ENCODE data around the gene RBP7.
A peak's percentile ranks its signal among the peaks of the same experiment; 100 is the strongest.
"Not testable (repeated sequence)": the region's sequence is repeated elsewhere in the genome, so short reads cannot be mapped to it uniquely, and the experiment has no call there.

RBP7 gene

DNA sequence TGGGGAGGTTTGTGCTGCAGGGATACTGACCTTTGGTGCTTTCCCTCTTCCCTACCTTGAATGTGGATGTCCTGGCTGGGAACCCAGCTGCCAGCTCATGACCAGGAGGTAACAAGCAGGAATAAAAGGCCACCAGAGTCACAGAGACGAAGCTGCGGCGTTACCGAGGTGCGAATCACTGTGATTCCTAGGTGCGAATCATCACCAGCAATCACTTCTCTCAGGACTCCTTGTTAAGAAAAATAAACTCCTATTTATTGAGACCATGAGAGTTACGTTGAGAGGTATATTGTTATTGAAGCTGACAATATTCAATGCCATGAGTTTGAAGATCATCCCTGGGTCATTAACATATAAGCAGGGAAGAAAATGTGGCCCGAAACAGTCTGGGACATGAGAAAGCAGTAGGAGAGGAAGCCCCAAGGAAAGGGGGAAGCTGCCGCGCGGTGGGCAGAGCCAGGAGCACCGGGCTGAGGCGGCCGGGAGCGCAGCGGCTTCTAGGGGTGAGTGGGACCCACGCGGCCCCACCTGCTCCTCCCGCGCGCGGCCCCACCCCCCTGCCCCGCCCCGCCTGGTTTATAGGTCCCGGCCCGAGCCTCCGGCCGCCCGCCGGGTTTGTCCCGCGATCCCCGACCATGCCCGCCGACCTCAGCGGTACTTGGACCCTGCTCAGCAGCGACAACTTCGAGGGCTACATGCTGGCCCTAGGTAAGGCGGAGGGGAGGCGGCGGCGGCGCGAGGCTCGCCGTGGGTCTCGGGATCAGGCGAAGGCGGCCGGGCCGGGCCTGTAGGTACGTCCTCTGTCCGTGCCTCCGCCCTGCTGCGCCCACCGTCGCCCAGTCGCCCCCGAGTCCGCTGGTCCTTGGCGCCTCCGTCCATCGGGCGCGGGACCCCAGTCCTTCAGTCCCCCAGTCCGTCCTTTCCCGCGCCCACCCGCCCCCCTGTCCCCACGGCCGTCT, at the start of gene RBP7:
TSS of gene RBP7 (plus strand) at position 605 of the 959 bp plus-strand sequence. CDS start at position 636, 31 bp downstream.
- DNase-seq: no peak

GRCh38 chr1:9957726-9958125, 39.3 kb upstream of the RBP7 start:
- no peak for DNase-seq

GRCh38 chr1:9960011-9960410, 37.0 kb upstream of the RBP7 start:
- DNase-seq: no peak

DNA sequence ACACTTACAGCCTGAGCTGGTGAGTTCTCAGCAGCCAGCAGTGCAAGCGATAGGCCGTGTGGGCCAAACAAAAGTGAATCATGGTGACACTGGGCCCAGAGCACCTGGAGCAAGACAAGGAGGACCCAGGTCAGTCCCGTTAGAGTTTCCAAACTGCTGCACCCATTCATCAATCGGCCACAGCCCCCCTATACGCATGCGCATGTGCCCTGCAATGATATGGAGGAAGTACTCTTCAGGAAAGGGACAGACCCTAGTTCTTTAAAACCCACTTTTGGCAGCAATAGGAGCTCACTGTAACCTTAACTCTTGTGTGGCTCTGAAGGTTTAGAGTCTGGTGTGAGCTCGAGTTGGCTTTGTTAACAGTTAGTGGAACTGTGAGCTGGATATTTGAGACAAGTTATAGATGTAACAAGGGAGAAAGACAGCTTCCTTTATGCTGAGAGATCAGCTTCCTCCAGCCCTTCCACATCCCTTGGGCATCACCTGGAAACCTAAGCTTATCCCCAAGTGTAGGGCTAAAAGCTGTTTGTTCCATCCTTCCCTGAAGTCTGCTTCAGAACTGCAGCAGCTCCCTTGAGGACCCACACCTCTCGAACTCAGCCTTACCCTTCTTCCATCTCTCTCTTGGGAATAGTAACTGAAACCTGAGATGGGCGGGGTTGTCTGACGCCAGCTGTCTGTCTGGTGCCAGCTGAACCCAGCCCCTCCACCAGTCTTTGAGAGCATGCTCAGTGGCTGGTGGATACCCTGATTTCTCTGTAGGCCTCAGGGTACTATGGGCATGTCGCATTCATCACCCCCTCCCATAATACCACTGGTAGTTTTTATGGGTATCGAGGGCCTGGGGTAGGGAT, 36.1 kb upstream of the RBP7 start:
- no peak for DNase-seq

- no peak for DNase-seq
Measured at GRCh38 chr1:9984253-9984652, 12.8 kb upstream of the RBP7 start.

- DNase-seq: no peak
Measured at GRCh38 chr1:9985001-9985400, 12.0 kb upstream of the RBP7 start.

GRCh38 chr1:9989773-9990172, 7.3 kb upstream of the RBP7 start:
- no peak for DNase-seq

GRCh38 chr1:9990944-9991343, 6.1 kb upstream of the RBP7 start:
- peak; percentile 38 for DNase-seq

- no peak for DNase-seq
Measured at GRCh38 chr1:9992910-9993309, 4.1 kb upstream of the RBP7 start.

DNA sequence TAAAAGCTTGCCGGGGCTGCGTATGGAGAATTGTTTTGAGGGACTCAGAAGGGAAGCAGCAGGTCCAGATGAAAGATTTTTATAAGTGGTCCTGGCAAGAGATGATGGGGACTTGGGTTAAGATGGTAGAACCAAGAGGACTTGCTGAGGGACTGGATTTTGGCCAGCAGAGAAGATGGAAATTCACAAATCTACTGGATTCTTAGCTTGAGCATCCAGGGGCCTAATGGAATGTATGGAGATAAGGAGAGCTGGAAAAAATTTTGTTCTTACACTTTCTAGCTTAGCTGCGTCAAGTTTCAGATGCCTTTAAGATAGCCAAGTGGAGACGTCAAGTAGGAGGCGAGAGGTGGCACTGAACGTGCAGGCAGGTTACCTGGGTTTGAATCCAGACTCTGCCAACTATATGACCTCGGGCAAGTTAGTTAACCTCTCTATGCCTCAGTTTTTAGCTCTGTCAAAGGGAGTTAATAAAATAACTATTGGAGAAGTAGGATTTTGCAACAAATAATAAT, 3.4 kb upstream of the RBP7 start:
- no peak for DNase-seq

- no peak for DNase-seq
Measured at GRCh38 chr1:10001016-10001665, 4.1 kb downstream of the RBP7 start.

DNA sequence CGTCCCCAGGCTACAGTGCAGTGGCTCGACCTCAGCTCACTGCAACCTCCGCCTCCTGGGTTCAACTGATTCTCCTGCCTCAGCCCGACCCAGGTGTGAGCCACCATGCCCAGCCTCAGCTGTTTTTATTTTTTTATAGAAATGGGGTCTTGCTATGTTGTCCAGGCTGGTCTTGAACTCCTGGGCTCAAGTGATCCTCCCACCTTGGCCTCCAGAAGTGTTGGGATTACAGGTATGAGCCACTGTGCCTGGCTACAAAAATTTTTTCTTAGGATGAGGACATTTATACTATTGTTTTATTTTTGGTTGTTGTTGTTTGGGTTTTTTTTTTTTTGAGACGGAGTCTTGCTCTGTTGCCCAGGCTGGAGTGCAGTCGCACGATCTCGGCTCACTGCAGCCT, 8.2 kb downstream of the RBP7 start:
- not testable (repeated sequence) for DNase-seq

GRCh38 chr1:10007169-10007568, 10.1 kb downstream of the RBP7 start:
- peak; percentile 34 for DNase-seq

- no peak for DNase-seq
Measured at GRCh38 chr1:10014016-10014415, 17.0 kb downstream of the RBP7 start.

GRCh38 chr1:10019561-10019960, 22.5 kb downstream of the RBP7 start:
- no peak for DNase-seq

DNA sequence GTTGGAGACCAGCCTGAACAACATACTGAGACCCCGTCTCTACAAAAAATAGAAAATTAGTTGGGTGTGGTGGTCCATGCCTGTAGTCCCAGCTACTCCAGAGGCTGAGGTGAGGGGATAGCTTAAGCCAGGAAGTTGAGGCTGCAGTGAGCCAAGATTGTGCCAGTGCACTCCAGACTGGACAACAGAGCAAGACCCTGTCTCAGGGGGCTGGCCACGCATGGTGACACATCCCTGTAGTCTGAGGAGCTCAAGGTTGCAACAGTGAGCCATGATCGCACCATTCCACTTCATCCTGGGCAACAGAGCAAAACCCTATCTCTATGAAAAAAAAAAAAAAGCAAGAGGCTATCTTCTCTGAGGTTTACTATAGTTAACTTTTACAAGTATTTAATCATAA, 23.1 kb downstream of the RBP7 start:
- no peak for DNase-seq

DNA sequence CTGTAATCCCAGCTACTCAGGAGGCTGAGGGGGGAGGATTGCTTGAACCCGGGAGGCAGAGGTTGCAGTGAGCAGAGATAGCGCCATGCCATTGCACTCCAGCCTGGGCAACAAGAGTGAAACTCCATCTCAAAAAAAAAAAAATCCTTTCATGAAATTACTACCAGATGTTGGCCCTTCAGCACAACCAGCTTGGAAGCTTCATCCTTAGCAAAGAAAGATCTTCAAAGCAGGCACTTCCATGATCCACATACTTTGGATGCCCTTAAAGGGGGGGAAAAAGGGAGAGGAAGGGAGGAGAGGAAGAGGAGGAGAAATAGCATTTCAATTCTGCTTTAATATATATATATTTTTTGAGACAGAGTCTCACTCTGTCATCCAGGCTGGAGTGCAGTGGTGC, 23.6 kb downstream of the RBP7 start:
- not testable (repeated sequence) for DNase-seq

GRCh38 chr1:10021992-10022391, 25.0 kb downstream of the RBP7 start:
- not testable (repeated sequence) for DNase-seq

- no peak for DNase-seq
Measured at GRCh38 chr1:10022656-10023055, 25.6 kb downstream of the RBP7 start.

- no peak for DNase-seq
Measured at GRCh38 chr1:10025354-10025753, 28.3 kb downstream of the RBP7 start.

- DNase-seq: no peak
Measured at GRCh38 chr1:10027027-10027426, 30.0 kb downstream of the RBP7 start.

DNA sequence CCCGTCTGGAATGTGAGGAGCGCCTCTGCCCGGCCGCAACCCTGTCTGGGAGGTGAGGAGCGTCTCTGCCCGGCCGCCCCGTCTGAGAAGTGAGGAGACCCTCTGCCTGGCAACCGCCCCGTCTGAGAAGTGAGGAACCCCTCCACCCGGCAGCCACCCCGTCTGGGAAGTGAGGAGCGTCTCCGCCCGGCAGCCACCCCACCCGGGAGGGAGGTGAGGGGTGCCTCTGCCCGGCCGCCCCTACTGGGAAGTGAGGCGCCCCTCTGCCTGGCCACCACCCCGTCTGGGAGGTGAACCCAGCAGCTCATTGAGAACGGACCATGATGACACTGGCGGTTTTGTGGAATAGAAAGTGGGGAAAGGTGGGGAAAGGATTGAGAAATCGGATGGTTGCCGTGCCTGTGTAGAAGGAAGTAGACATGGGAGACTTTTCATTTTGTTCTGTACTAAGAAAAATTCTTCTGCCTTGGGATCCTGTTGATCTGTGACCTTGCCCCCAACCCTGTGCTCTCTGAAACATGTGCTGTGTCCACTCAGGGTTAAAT, 32.0 kb downstream of the RBP7 start:
- DNase-seq: not testable (repeated sequence)

- no peak for DNase-seq
Measured at GRCh38 chr1:10031461-10031860, 34.4 kb downstream of the RBP7 start.

All from RPMI8226 (cell line).